ENCODE results near the gene TIGAR.

- TF ChIP-seq EZH2phosphoT487 (IDR thresholded peaks at IDR 0.05; ENCODE audit: borderline replicate concordance, low read length), result no peak
- TF ChIP-seq CTCF (conservative IDR thresholded peaks at IDR 0.05; ENCODE audit: low read depth, low read length), result peak; percentile 48
Observed at GRCh38 chr12:4356041-4356327, 35.0 kb downstream of the TIGAR start.

Data from PC-3 (cell line).